HEK293 (cell line): ENCODE results near the gene GSTT4.

Experiments
- CTCF ChIA-PET: fragments of 350-600 bp; formaldehyde crosslinking; extraction: SDS; loops from one replicate; lab custom pipeline; 2021; ENCODE audit warnings: antibody characterized with exemption; lab: Yijun Ruan, JAX
- POLR2A ChIA-PET: fragments of 300-600 bp; formaldehyde crosslinking; extraction: SDS; loops from one replicate; lab custom pipeline; 2020; ENCODE audit warnings: antibody characterized with exemption, inconsistent platforms; lab: Yijun Ruan, JAX
- H3K27ac ChIP-seq: fragments of 200-500 bp; sonication (Bioruptor generic); 2 replicates; pipeline ENCODE4 v1.5.1; 2014; ENCODE audit warnings: low read depth, low read length, control low read depth, inconsistent platforms; ENCODE audit errors: extremely low read depth
- H3K36me3 ChIP-seq, 2 experiments: fragments of 200-500 bp in 1 of 2; sonication (Bioruptor generic) in 1 of 2; 1 replicate in 1 of 2; 2 replicates in 1 of 2; pipeline ENCODE4 v1.5.1; 2014 to 2017; ENCODE audit warnings: inconsistent platforms in 2 of 2, low read length in 2 of 2; ENCODE audit not compliant: control insufficient read depth in 2 of 2, insufficient read depth in 1 of 2
- H3K4me1 ChIP-seq: fragments of 200-500 bp; sonication (Bioruptor generic); 2 replicates; pipeline ENCODE4 v1.5.1; 2014; ENCODE audit warnings: mild to moderate bottlenecking, low read length, inconsistent platforms; ENCODE audit not compliant: control insufficient read depth, insufficient read depth
- H3K4me3 ChIP-seq: 2 replicates; pipeline ENCODE4 v1.5.1; 2011; ENCODE audit warnings: low read depth, mild to moderate bottlenecking, control low read depth, low read length, moderate library complexity
- H3K9me3 ChIP-seq: fragments of 200-500 bp; sonication (Bioruptor generic); 2 replicates; pipeline ENCODE4 v1.5.1; 2014; ENCODE audit warnings: low read depth, low read length, inconsistent platforms; ENCODE audit not compliant: control insufficient read depth, insufficient read depth
- GLI2 ChIP-seq: fragments of 450-650 bp; formaldehyde crosslinking; IDR thresholded peaks from 2 replicates; pipeline ENCODE4; 2017; ENCODE audit warnings: missing biosample characterization, missing genetic modification characterization, low read depth, borderline replicate concordance
- PRDM10 ChIP-seq: fragments of 450-650 bp; formaldehyde crosslinking; IDR thresholded peaks from 2 replicates; pipeline ENCODE4 v1.5.1; 2016; ENCODE audit warnings: missing biosample characterization, missing genetic modification characterization
- PRDM2 ChIP-seq: fragments of 450-650 bp; formaldehyde crosslinking; IDR thresholded peaks from 2 replicates; pipeline ENCODE4 v1.5.1; 2016; ENCODE audit warnings: missing biosample characterization, missing genetic modification characterization, borderline replicate concordance
- SCRT1 ChIP-seq: fragments of 450-650 bp; formaldehyde crosslinking; IDR thresholded peaks from 2 replicates; pipeline ENCODE4 v1.5.1; 2016; ENCODE audit warnings: missing biosample characterization, missing genetic modification characterization, borderline replicate concordance
- SP3 ChIP-seq: fragments of 450-650 bp; formaldehyde crosslinking; IDR thresholded peaks from 2 replicates; pipeline ENCODE4 v1.5.1; 2016; ENCODE audit warnings: missing biosample characterization, missing genetic modification characterization
- WT1 ChIP-seq: fragments of 450-650 bp; formaldehyde crosslinking; IDR thresholded peaks from 2 replicates; pipeline ENCODE4 v1.5.1; 2016; ENCODE audit warnings: missing biosample characterization, missing genetic modification characterization
- ZBTB1 ChIP-seq: fragments of 450-650 bp; formaldehyde crosslinking; IDR thresholded peaks from 2 replicates; pipeline ENCODE4 v1.5.1; 2016; ENCODE audit warnings: missing biosample characterization, missing genetic modification characterization
- ZBTB20 ChIP-seq: fragments of 450-650 bp; formaldehyde crosslinking; IDR thresholded peaks from 2 replicates; pipeline ENCODE4 v1.5.1; 2016; ENCODE audit warnings: missing biosample characterization, missing genetic modification characterization
- ZFP41 ChIP-seq: fragments of 450-650 bp; formaldehyde crosslinking; IDR thresholded peaks from 2 replicates; pipeline ENCODE4 v1.5.1; 2016; ENCODE audit warnings: missing biosample characterization, missing genetic modification characterization, borderline replicate concordance
- ZNF133 ChIP-seq: fragments of 450-650 bp; formaldehyde crosslinking; IDR thresholded peaks from 2 replicates; pipeline ENCODE4 v1.5.1; 2016; ENCODE audit warnings: missing biosample characterization, missing genetic modification characterization
- ZNF274 ChIP-seq, 2 experiments: fragments of 200-500 bp in 1 of 2; fragments of 450-650 bp in 1 of 2; sonication (Bioruptor generic) in 1 of 2; formaldehyde crosslinking in 1 of 2; IDR thresholded peaks; 2 replicates each; pipeline versions ENCODE4 v1.5.1 to v1.6.1; 2014 to 2016; ENCODE audit warnings: borderline replicate concordance in 1 of 2, inconsistent platforms in 1 of 2, low read length in 1 of 2, missing biosample characterization in 1 of 2, missing genetic modification characterization in 1 of 2
- ZNF292 ChIP-seq: fragments of 450-650 bp; formaldehyde crosslinking; IDR thresholded peaks from 2 replicates; pipeline ENCODE4 v1.5.1; 2016; ENCODE audit warnings: low read depth, missing biosample characterization, missing genetic modification characterization, borderline replicate concordance
- ZNF473 ChIP-seq: fragments of 450-650 bp; formaldehyde crosslinking; IDR thresholded peaks from 2 replicates; pipeline ENCODE4 v1.5.1; 2017; ENCODE audit warnings: missing biosample characterization, missing genetic modification characterization
- ZNF558 ChIP-seq: fragments of 450-650 bp; formaldehyde crosslinking; IDR thresholded peaks from 2 replicates; pipeline ENCODE4 v1.5.1; 2016; ENCODE audit warnings: missing biosample characterization, missing genetic modification characterization
- ZNF645 ChIP-seq: fragments of 450-650 bp; formaldehyde crosslinking; IDR thresholded peaks from 2 replicates; pipeline ENCODE4; 2016; ENCODE audit warnings: missing biosample characterization, missing genetic modification characterization
- ZNF660 ChIP-seq: fragments of 450-650 bp; IDR thresholded peaks from 2 replicates; pipeline ENCODE4 v1.5.1; 2018; ENCODE audit warnings: missing biosample characterization, mild to moderate bottlenecking, missing genetic modification characterization
- ZSCAN16 ChIP-seq: fragments of 450-650 bp; formaldehyde crosslinking; IDR thresholded peaks from 2 replicates; pipeline ENCODE4 v1.5.1; 2016; ENCODE audit warnings: missing biosample characterization, missing genetic modification characterization
- TF ChIP-seq, protein P1 (sequence below): fragments of 450-650 bp; formaldehyde crosslinking; IDR thresholded peaks from 2 replicates; pipeline ENCODE4 v1.5.1; 2017; ENCODE audit warnings: missing biosample characterization, missing genetic modification characterization
- TF ChIP-seq, protein P2 (sequence below): fragments of 450-650 bp; formaldehyde crosslinking; IDR thresholded peaks from 2 replicates; pipeline ENCODE4 v1.5.1; 2016; ENCODE audit warnings: missing biosample characterization, missing genetic modification characterization

GSTT4 gene

DNA sequence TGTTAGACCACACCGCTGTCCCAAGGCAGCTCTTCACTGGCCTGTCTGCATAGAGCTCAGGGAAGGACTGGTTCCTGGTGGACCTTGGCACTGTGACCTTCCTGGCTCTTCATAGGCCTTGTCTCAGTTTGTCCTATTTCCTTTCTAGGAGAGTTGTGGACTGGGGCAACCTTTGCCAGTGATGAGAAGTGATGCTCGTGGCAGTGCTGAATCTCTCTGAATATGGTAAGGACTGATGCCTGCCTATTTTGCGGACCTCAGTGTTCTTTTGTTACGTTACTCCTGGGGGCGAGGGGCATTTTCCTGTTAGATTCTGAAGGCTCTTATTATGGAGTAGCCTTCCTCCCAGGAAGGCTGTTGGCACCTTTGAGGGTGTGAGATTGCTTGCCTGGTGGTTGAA lies 30.0 kb upstream of the GSTT4 start (continued):
- TF ChIP-seq PRDM2 (no peak), ZNF660 (no peak), SP3 (tag by site-specific recombination) (no peak), ZSCAN16 (tag by site-specific recombination) (no peak), ZNF645 (tag by site-specific recombination) (no peak), ZNF292 (tag by site-specific recombination) (no peak), PRDM10 (no peak)

DNA sequence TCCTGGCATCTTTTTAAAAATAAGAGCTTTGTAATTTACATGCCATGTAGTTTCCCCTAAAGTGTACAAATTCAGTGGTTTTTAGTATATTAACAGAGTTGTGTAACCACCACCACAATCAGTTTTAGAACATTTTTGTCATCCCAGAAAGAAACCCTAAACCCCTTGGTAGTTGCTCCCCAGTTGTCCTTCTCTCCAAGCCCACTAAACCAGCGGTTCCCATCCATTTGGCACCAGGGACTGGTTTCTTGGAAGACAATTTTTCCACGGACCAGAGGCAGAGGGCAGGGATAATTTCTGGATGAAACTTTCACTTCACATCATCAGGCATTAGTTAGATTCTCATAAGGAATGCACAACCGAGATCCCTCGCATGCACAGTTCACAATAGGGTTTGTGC lies 28.5 kb upstream of the GSTT4 start:
- CTCF ChIA-PET = interaction anchor here (0.6 kb wide), 1 partner anchor 29 kb away, joined by 3 read pairs; no protein-coding TSS in a partner anchor

More for the DNA sequence above, 28.5 kb upstream of the GSTT4 start:
- H3K9me3 ChIP-seq = no peaks in the 10 kb centered on the region
- no peak for TF ChIP-seq ZNF558 (tag by site-specific recombination)
- no peak for TF ChIP-seq ZSCAN16 (tag by site-specific recombination)
- no peak for TF ChIP-seq ZNF133 (tag by site-specific recombination)
- no peak for TF ChIP-seq ZBTB20 (tag by site-specific recombination)
- no peak for TF ChIP-seq ZFP41
- TF ChIP-seq, protein P1, sequence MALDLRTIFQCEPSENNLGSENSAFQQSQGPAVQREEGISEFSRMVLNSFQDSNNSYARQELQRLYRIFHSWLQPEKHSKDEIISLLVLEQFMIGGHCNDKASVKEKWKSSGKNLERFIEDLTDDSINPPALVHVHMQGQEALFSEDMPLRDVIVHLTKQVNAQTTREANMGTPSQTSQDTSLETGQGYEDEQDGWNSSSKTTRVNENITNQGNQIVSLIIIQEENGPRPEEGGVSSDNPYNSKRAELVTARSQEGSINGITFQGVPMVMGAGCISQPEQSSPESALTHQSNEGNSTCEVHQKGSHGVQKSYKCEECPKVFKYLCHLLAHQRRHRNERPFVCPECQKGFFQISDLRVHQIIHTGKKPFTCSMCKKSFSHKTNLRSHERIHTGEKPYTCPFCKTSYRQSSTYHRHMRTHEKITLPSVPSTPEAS (tag by site-specific recombination) = no peak
- no peak for TF ChIP-seq GLI2 (tag by site-specific recombination)
- TF ChIP-seq SCRT1 (tag by site-specific recombination) = no peak
- TF ChIP-seq, protein P2, sequence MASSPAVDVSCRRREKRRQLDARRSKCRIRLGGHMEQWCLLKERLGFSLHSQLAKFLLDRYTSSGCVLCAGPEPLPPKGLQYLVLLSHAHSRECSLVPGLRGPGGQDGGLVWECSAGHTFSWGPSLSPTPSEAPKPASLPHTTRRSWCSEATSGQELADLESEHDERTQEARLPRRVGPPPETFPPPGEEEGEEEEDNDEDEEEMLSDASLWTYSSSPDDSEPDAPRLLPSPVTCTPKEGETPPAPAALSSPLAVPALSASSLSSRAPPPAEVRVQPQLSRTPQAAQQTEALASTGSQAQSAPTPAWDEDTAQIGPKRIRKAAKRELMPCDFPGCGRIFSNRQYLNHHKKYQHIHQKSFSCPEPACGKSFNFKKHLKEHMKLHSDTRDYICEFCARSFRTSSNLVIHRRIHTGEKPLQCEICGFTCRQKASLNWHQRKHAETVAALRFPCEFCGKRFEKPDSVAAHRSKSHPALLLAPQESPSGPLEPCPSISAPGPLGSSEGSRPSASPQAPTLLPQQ (tag by site-specific recombination) = no peak
- no peak for TF ChIP-seq WT1
- no peak for TF ChIP-seq ZNF473
- no peak for TF ChIP-seq ZNF274 (IDR thresholded peaks at IDR 0.05; ENCODE audit: low read length)
- TF ChIP-seq ZNF274 (tag by site-specific recombination; IDR thresholded peaks at IDR 0.05; ENCODE audit: borderline replicate concordance) = no peak
- no peak for TF ChIP-seq ZBTB1 (tag by site-specific recombination)
- no peaks in the 10 kb centered on the region for H3K4me1 ChIP-seq
- H3K4me3 ChIP-seq = no peak overlapping the region
- POLR2A ChIA-PET = interaction anchor here (1.0 kb wide), 1 partner anchor 23 kb away, joined by 3 read pairs; the partner anchor contains the start of gene CABIN1
- peaks cover 14 to 24% of the 10 kb centered on the region in 2 experiments for H3K36me3 ChIP-seq
- H3K27ac ChIP-seq = no peak overlapping the region
